Activated gamma-delta T cell (primary cell): ENCODE data around the gene ACKR2.
"Not testable (repeated sequence)": the region's sequence is repeated elsewhere in the genome, so short reads cannot be mapped to it uniquely, and the experiment has no call there.

ENCODE experiments used
- DNase-seq: peaks from one replicate; lab custom pipeline; 2025; lab: John Stamatoyannopoulos, UW

ACKR2 gene

GRCh38 chr3:42855547-42856380 lies 46.5 kb downstream of the ACKR2 start:
- no peak for DNase-seq

- no peak for DNase-seq
Observed at GRCh38 chr3:42856544-42856943, 47.3 kb downstream of the ACKR2 start.

- no peak for DNase-seq
Observed at GRCh38 chr3:42864321-42864950, 55.2 kb downstream of the ACKR2 start.

- DNase-seq = no peak
Observed at GRCh38 chr3:42865256-42865655, 56.0 kb downstream of the ACKR2 start.

- DNase-seq = no peak
Observed at GRCh38 chr3:42867138-42867537, 57.9 kb downstream of the ACKR2 start.

GRCh38 chr3:42868841-42869240 lies 59.6 kb downstream of the ACKR2 start:
- no peak for DNase-seq

- no peak for DNase-seq
Observed at GRCh38 chr3:42871592-42872196, 62.4 kb downstream of the ACKR2 start.

- no peak for DNase-seq
Observed at GRCh38 chr3:42872718-42873117, 63.5 kb downstream of the ACKR2 start.

GRCh38 chr3:42873221-42873982 lies 64.2 kb downstream of the ACKR2 start:
- DNase-seq = no peak

GRCh38 chr3:42874749-42875148 lies 65.5 kb downstream of the ACKR2 start:
- DNase-seq = no peak

GRCh38 chr3:42875325-42876151 lies 66.3 kb downstream of the ACKR2 start, which contains the start of gene CYP8B1:
Gene CYP8B1, minus strand, starts transcription at chr3:42875879. Its CDS starts 63 bp downstream, at chr3:42875816.
- no peak for DNase-seq

GRCh38 chr3:42876401-42876800 lies 67.2 kb downstream of the ACKR2 start:
- DNase-seq = no peak

GRCh38 chr3:42876940-42877720 lies 67.9 kb downstream of the ACKR2 start:
- DNase-seq = no peak

- DNase-seq = no peak
Observed at GRCh38 chr3:42877881-42878280, 68.6 kb downstream of the ACKR2 start.

- no peak for DNase-seq
Observed at GRCh38 chr3:42880183-42880582, 70.9 kb downstream of the ACKR2 start.

- DNase-seq = peak; percentile 69
Observed at GRCh38 chr3:42880601-42881451, 71.6 kb downstream of the ACKR2 start.

GRCh38 chr3:42883251-42883930 lies 74.1 kb downstream of the ACKR2 start:
- not testable (repeated sequence) for DNase-seq

- no peak for DNase-seq
Observed at GRCh38 chr3:42884324-42884723, 75.1 kb downstream of the ACKR2 start.

GRCh38 chr3:42886294-42886822 lies 77.1 kb downstream of the ACKR2 start:
- DNase-seq = no peak
